AG04450 (cell line): ENCODE measurements around the gene CETN2. TPM values are rescaled to one million over a fixed set of nuclear protein-coding genes. Genes with fewer than 3 reads are reported as not detected.

ENCODE experiments used
- CTCF ChIA-PET: fragments of 300-600, 350-600 bp; formaldehyde crosslinking; extraction: SDS; loops from one replicate; lab custom pipeline; 2022; ENCODE audit warnings: antibody characterized with exemption, inconsistent platforms; lab: Charles Lee
- POLR2A ChIA-PET: fragments of 350-600 bp; formaldehyde crosslinking; extraction: SDS; loops from one replicate; lab custom pipeline; 2021; ENCODE audit warnings: antibody characterized with exemption, inconsistent platforms; lab: Yijun Ruan, JAX
- DNase-seq: peaks from one replicate; pipeline ENCODE4 v3.0.0-alpha.2; 2011; ENCODE audit warnings: low read depth, low spot score
- H3K27ac ChIP-seq: one replicate; pipeline ENCODE4 v1.5.1; 2012; ENCODE audit warnings: low read depth, low read length, control low read depth
- H3K27me3 ChIP-seq: one replicate; pipeline ENCODE4 v1.6.0; 2012; ENCODE audit warnings: low read length; ENCODE audit not compliant: control insufficient read depth, insufficient read depth
- H3K4me3 ChIP-seq: 2 replicates; pipeline ENCODE4 v1.5.1; 2011; ENCODE audit warnings: mild to moderate bottlenecking, low read depth, low read length, control low read depth
- H3K9me3 ChIP-seq: 2 replicates; pipeline ENCODE4 v1.5.1; 2012; ENCODE audit warnings: low read length; ENCODE audit not compliant: control insufficient read depth, insufficient read depth
- polyA plus RNA-seq: library from polyadenylated mRNA; depleted of rRNA; stranded (reverse); fragments of >200 nt; gene quantifications from 2 replicates; pipeline ENCODE4 v1.2.3, GENCODE V29; 2011
- TF ChIP-seq, protein P1 (sequence below): IDR thresholded peaks from 2 replicates; pipeline ENCODE4 v1.5.1; 2011; ENCODE audit warnings: low read depth, low read length, control low read depth, inconsistent platforms

CETN2 gene
- polyA plus RNA-seq, 1 experiment: 70.9 TPM

DNA sequence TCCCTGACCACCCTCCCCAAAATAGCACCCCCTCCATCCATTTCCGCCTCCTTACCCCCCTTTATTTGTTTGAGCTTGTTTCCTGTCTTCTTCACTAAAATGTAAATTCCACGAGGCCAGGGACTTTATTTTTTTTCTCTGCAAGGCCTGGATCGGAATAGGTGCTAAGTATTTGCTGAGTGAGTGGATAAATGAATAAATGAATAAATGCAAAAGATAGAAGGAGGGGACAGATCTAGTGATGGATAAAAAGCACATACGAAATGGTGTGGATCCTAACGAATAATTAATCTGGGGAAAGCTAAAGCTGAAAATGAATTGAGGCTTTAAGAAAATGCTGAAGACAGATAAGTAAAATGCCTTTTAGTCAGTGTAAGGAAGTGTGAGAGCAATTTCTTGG, 12.2 kb downstream of the CETN2 start:
- no peak for DNase-seq
- Histone ChIP-seq H3K9me3 (no peaks in the 10 kb centered on the region), H3K27me3 (no peaks in the 10 kb centered on the region), H3K27ac (peak overlapping the region; percentile 12), H3K4me3 (no peak overlapping the region)
- TF ChIP-seq, protein P1, sequence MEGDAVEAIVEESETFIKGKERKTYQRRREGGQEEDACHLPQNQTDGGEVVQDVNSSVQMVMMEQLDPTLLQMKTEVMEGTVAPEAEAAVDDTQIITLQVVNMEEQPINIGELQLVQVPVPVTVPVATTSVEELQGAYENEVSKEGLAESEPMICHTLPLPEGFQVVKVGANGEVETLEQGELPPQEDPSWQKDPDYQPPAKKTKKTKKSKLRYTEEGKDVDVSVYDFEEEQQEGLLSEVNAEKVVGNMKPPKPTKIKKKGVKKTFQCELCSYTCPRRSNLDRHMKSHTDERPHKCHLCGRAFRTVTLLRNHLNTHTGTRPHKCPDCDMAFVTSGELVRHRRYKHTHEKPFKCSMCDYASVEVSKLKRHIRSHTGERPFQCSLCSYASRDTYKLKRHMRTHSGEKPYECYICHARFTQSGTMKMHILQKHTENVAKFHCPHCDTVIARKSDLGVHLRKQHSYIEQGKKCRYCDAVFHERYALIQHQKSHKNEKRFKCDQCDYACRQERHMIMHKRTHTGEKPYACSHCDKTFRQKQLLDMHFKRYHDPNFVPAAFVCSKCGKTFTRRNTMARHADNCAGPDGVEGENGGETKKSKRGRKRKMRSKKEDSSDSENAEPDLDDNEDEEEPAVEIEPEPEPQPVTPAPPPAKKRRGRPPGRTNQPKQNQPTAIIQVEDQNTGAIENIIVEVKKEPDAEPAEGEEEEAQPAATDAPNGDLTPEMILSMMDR: no peak
- ChIA-PET CTCF (interaction anchor here (0.7 to 1.0 kb wide), 4 partner anchors 86 to 947 kb away, joined by 3 to 6 read pairs (median 3); no protein-coding TSS in a partner anchor), POLR2A (interaction anchor here (1.6 kb wide), 1 partner anchor 12 kb away, joined by 4 read pairs; the partner anchor contains the start of genes CETN2 and NSDHL)

DNA sequence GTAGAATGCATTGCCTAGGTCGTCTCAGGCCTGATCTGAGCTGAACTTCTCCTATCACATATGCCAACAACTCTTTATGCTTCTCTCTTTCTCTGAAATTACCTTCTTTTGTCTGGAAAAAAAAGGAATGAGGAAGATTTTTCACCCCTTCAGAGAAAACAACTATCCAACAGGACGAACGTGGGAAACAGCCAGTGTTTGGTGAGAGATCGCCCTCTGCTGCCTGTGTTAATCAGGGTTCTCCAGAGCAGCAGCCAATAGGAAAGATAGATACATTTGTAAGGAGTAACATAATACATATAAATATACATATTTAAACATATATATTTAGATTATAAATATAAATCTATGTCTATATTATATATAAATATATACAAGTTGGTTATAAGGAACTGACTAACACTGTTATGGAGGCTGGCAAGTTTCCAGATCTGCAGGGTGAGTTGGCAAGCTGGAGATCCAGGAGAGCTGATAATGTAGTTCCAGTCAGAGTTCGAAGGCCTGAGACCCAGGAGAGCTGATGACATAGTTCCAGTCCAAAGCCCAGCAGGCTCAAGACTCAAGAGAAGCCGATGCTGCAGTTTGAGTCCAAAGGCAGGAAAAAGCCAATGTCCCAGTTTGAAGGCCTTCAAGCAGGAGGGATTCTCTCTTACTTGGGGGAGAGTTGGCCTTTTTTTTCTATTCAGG, 13.3 kb downstream of the CETN2 start:
- POLR2A ChIA-PET: no interaction called here
- no peak overlapping the region for H3K27ac ChIP-seq
- TF ChIP-seq, protein P1: peak; percentile 63
- no peaks in the 10 kb centered on the region for H3K9me3 ChIP-seq
- CTCF ChIA-PET: interaction anchor here (0.5 to 0.7 kb wide), 3 partner anchors 14 to 1070 kb away, joined by 3 read pairs; no protein-coding TSS in a partner anchor
- DNase-seq: peak; percentile 15
- no peak overlapping the region for H3K4me3 ChIP-seq
- no peaks in the 10 kb centered on the region for H3K27me3 ChIP-seq

DNA sequence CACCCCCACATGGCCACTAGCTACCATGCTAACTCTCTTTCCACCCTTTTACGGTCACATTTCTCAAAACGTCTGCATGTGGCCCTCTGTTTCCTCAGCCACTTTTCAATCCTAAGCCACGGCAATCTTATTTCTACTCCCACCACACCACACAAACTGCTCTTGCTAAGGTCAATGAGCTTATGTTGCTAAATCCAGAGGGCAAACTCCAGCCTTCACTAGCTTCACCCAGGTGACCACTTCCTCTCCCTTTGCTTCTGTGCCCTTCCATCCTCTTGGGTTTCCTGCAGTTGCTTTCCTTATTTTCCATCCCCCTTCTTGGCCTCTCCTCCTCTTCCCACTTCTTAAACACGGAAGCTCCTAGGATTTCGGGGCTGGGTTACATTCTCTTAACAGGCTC, 16.5 kb downstream of the CETN2 start:
- POLR2A ChIA-PET: interaction anchor here (0.6 kb wide), 1 partner anchor 157 kb away, joined by 4 read pairs; no protein-coding TSS in a partner anchor
- CTCF ChIA-PET: no interaction called here
- DNase-seq: no peak
- TF ChIP-seq, protein P1: no peak
- Histone ChIP-seq H3K27ac (no peak overlapping the region), H3K27me3 (no peaks in the 10 kb centered on the region), H3K4me3 (no peak overlapping the region), H3K9me3 (no peaks in the 10 kb centered on the region)

DNA sequence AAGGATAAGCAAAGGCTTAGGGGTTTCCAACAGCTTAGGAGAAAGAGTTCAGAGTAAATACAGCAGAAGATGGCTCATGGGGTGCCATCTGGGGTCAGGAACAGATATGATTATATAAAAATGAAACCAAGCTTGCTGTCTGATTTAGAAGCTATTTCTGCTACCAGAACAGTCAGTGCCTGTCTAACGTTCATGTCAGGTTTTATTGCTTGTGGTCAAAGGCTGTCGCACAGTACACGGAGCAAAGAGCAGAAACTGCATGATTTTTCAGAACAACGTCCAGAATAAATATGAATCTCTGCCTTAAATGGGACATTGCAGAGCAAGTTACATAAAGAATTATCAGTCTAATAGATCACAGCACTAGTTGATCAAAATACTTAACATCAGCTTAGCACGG, 17.4 kb downstream of the CETN2 start:
- DNase-seq: no peak
- ChIA-PET CTCF (interaction anchor here (1.3 kb wide), 2 partner anchors 21 to 1084 kb away, joined by 3 read pairs; no protein-coding TSS in a partner anchor), POLR2A (interaction anchor here (0.6 kb wide), 1 partner anchor 156 kb away, joined by 4 read pairs; no protein-coding TSS in a partner anchor)
- Histone ChIP-seq H3K4me3 (no peak overlapping the region), H3K9me3 (no peaks in the 10 kb centered on the region), H3K27ac (no peak overlapping the region), H3K27me3 (no peaks in the 10 kb centered on the region)
- TF ChIP-seq, protein P1: no peak

DNA sequence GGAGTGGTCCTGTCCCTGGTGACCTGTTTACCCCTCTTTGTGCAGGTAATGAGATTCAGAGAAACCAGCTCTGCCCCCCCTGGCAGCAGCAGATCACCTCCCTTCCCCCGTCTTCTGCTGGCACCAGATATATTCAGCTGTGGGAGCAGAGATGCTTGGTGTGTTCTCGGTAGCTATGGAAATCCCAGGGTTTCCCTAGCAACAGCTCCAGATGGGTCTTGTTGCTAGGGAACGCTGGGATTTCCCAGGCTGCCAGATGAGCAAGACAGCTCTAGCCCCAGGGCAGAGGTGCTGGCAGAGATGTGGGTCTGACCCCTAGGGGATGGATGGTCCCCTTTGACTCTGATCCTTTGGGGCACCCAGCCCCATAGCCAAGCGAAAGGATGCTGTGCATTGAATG, 20.2 kb downstream of the CETN2 start:
- Histone ChIP-seq H3K27ac (no peak overlapping the region), H3K9me3 (no peaks in the 10 kb centered on the region), H3K27me3 (no peaks in the 10 kb centered on the region), H3K4me3 (no peak overlapping the region)
- TF ChIP-seq, protein P1: no peak
- CTCF ChIA-PET: no interaction called here
- no peak for DNase-seq
- POLR2A ChIA-PET: no interaction called here
